ENCODE results near the gene DHRS13.

DHRS13 gene

DNA sequence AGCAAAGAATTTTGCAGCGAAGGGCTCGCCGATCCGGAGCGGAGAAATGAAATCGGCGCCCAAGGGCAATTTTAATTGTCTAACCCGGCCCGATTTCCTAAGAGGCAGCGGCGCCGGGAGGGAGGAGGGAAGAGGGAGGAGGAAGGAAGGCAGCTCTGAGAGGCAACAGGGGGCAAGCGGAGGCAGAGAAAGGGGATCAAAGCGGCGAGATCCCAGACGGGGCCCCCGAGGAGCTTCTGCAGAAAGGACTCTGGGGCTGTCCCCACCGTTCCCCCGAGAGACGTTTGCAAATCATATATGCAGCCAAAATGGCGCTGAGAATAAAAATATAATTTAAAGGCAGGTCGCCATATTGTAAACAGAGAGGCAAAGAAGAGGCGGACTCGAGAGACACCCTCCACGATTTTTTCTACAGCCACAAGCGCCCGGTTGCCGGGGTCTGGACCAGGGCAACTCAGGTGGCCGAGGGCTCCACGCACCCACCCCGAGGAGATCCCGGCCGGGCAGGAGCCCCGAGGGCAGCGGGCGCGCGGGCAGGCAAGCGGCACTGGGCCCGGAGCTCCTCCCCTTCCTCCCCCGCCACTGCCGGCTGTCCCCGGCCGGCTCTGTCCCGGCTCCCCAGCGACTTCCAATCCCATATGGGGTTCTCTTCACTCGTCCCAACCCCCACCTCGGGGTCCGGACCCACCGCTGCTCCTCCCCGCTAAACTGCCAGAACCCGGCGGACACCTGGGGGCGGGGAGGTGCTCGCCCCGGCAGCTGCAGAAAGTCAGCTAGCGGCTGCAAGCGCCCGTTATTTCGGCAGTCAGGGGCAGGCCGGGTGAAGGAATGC is 46.5 kb upstream of the DHRS13 start:
- Histone ChIP-seq H3K9ac (ENCODE audit: insufficient read length, low read depth) (peak overlapping the region; percentile 93), H3K9me3 (ENCODE audit: insufficient read depth, low read length) (no peaks in the 10 kb centered on the region), H3K36me3 (ENCODE audit: insufficient read depth, insufficient read length, low read length) (peaks cover 12% of the 10 kb centered on the region), H3K4me1 (ENCODE audit: insufficient read depth, insufficient read length) (no peaks in the 10 kb centered on the region), H3K4me3 (ENCODE audit: insufficient read length, low read depth) (peak overlapping the region; percentile 84), H3K27me3 (ENCODE audit: insufficient read depth, insufficient read length) (no peaks in the 10 kb centered on the region)
- DNase-seq (ENCODE audit: low read depth, low spot score), result no peak
- peak; percentile 26 for TF ChIP-seq YY1 (IDR thresholded peaks at IDR 0.05; ENCODE audit: insufficient read depth, insufficient read length)
- no peak for TF ChIP-seq ZNF274 (IDR thresholded peaks at IDR 0.05; ENCODE audit: low read depth, low read length)
- TF ChIP-seq SUZ12 (IDR thresholded peaks at IDR 0.05; ENCODE audit: extremely low read depth, insufficient read depth, insufficient read length), result no peak

- H3K9ac ChIP-seq (ENCODE audit: insufficient read length, low read depth), result peak overlapping the region; percentile 93
- no peaks in the 10 kb centered on the region for H3K9me3 ChIP-seq (ENCODE audit: insufficient read depth, low read length)
- peak overlapping the region; percentile 84 for H3K4me3 ChIP-seq (ENCODE audit: insufficient read length, low read depth)
- TF ChIP-seq ZNF274 (IDR thresholded peaks at IDR 0.05; ENCODE audit: low read depth, low read length) (no peak), SUZ12 (IDR thresholded peaks at IDR 0.05; ENCODE audit: extremely low read depth, insufficient read depth, insufficient read length) (no peak), YY1 (IDR thresholded peaks at IDR 0.05; ENCODE audit: insufficient read depth, insufficient read length) (no peak)
- H3K27me3 ChIP-seq (ENCODE audit: insufficient read depth, insufficient read length), result no peaks in the 10 kb centered on the region
- no peaks in the 10 kb centered on the region for H3K4me1 ChIP-seq (ENCODE audit: insufficient read depth, insufficient read length)
- DNase-seq (ENCODE audit: low read depth, low spot score), result no peak
- H3K36me3 ChIP-seq (ENCODE audit: insufficient read depth, insufficient read length, low read length), result peaks cover 17% of the 10 kb centered on the region
These were observed 46.0 kb upstream of the DHRS13 start for GRCh38 chr17:28948873-28949184.

DNA sequence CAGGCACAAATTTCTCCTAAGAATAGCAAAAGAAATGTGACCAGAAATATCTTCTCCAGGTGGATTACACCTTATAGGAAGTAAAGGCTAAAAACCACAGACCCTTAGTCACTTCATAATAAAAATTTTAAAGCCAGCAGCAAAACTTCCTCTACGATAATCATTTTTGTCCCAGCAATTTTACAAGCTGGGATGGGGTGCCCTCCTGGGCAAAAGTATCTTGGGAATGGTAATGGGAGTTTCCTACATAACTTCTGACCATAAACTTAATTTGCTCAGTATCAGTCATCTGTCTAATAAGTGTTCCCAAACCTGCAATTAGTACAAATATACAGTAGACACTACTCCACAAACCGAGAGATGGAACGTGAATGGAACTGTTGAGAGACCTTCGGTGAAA is 45.5 kb upstream of the DHRS13 start:
- H3K4me1 ChIP-seq (ENCODE audit: insufficient read depth, insufficient read length), result no peaks in the 10 kb centered on the region
- H3K9me3 ChIP-seq (ENCODE audit: insufficient read depth, low read length), result no peaks in the 10 kb centered on the region
- peaks cover 19% of the 10 kb centered on the region for H3K36me3 ChIP-seq (ENCODE audit: insufficient read depth, insufficient read length, low read length)
- TF ChIP-seq SUZ12 (IDR thresholded peaks at IDR 0.05; ENCODE audit: extremely low read depth, insufficient read depth, insufficient read length), result no peak
- no peak for TF ChIP-seq YY1 (IDR thresholded peaks at IDR 0.05; ENCODE audit: insufficient read depth, insufficient read length)
- no peak for TF ChIP-seq ZNF274 (IDR thresholded peaks at IDR 0.05; ENCODE audit: low read depth, low read length)
- H3K9ac ChIP-seq (ENCODE audit: insufficient read length, low read depth), result peak overlapping the region; percentile 93
- DNase-seq (ENCODE audit: low read depth, low spot score), result no peak
- peak overlapping the region; percentile 84 for H3K4me3 ChIP-seq (ENCODE audit: insufficient read length, low read depth)
- no peaks in the 10 kb centered on the region for H3K27me3 ChIP-seq (ENCODE audit: insufficient read depth, insufficient read length)

- no peak for DNase-seq (ENCODE audit: low read depth, low spot score)
- Histone ChIP-seq H3K27me3 (ENCODE audit: insufficient read depth, insufficient read length) (no peaks in the 10 kb centered on the region), H3K9ac (ENCODE audit: insufficient read length, low read depth) (no peak overlapping the region), H3K4me3 (ENCODE audit: insufficient read length, low read depth) (no peak overlapping the region), H3K9me3 (ENCODE audit: insufficient read depth, low read length) (no peaks in the 10 kb centered on the region), H3K36me3 (ENCODE audit: insufficient read depth, insufficient read length, low read length) (peaks cover 23% of the 10 kb centered on the region), H3K4me1 (ENCODE audit: insufficient read depth, insufficient read length) (no peaks in the 10 kb centered on the region)
- TF ChIP-seq ZNF274 (IDR thresholded peaks at IDR 0.05; ENCODE audit: low read depth, low read length), result no peak
- no peak for TF ChIP-seq YY1 (IDR thresholded peaks at IDR 0.05; ENCODE audit: insufficient read depth, insufficient read length)
- TF ChIP-seq SUZ12 (IDR thresholded peaks at IDR 0.05; ENCODE audit: extremely low read depth, insufficient read depth, insufficient read length), result no peak
These were observed 44.8 kb upstream of the DHRS13 start for GRCh38 chr17:28947639-28948038.

DNA sequence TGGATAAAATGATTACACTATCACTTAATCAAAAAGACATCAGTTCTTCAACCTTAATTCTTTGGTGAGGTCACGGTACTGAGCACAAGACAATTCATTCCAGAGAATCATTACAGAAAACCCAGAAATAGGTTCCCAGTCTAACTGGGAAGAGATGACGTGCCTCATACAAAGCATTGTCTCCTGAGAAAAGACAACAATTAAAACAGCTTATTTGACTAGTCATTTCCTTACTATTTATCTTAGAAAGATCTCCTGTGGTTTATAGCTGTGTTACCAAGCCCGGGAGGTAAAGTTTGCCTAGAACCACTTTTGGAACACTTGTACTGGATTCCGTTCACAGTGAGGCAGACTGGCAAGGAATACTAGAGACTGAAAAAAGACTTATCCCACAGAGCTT is 43.4 kb upstream of the DHRS13 start:
- H3K9me3 ChIP-seq (ENCODE audit: insufficient read depth, low read length), result no peaks in the 10 kb centered on the region
- no peaks in the 10 kb centered on the region for H3K4me1 ChIP-seq (ENCODE audit: insufficient read depth, insufficient read length)
- H3K4me3 ChIP-seq (ENCODE audit: insufficient read length, low read depth), result no peak overlapping the region
- no peak overlapping the region for H3K9ac ChIP-seq (ENCODE audit: insufficient read length, low read depth)
- H3K27me3 ChIP-seq (ENCODE audit: insufficient read depth, insufficient read length), result no peaks in the 10 kb centered on the region
- no peak for DNase-seq (ENCODE audit: low read depth, low spot score)
- H3K36me3 ChIP-seq (ENCODE audit: insufficient read depth, insufficient read length, low read length), result peaks cover 27% of the 10 kb centered on the region
- TF ChIP-seq ZNF274 (IDR thresholded peaks at IDR 0.05; ENCODE audit: low read depth, low read length), result no peak
- no peak for TF ChIP-seq SUZ12 (IDR thresholded peaks at IDR 0.05; ENCODE audit: extremely low read depth, insufficient read depth, insufficient read length)
- no peak for TF ChIP-seq YY1 (IDR thresholded peaks at IDR 0.05; ENCODE audit: insufficient read depth, insufficient read length)

DNA sequence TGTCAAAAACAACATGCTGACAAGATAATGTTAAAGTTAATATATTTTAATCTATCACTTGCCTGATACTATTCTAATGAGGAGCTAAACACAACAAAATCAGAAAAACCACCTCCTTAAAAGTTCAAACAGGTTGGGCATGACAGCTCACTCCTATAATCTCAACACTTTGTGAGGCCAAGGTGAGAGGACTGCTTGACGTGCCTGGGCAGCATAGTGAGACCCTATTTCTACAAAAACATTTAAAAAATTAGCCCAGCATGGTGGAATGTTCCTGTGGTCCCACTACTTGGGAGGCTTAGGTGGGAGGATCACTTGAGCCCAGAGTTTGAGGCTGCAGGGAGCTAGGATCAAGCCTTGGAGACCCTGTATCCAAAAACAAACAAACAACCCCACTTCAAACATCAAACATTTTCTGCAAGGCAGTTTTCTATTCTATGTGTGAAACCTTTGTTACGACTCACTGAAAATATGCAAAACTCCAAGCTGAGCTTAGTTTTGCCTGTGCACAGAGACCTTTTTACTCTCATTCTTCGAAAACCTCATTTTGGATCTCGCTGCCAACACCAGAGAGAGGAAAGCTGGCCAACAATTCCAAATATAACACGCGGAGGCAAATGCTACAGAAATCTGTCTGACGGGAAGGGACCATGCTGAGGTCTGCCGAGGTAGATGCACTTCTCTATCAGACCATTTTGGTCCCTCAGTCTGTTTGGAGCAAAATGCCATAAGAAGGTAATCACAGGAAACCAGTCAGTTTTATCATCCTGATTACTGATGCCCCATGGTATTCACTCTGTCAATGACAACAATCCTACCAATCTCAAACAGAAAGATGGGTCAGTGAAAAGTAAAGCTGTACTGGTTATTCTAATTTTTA is 42.2 kb upstream of the DHRS13 start:
- no peak for DNase-seq (ENCODE audit: low read depth, low spot score)
- Histone ChIP-seq H3K36me3 (ENCODE audit: insufficient read depth, insufficient read length, low read length) (peaks cover 36% of the 10 kb centered on the region), H3K4me3 (ENCODE audit: insufficient read length, low read depth) (no peak overlapping the region), H3K9me3 (ENCODE audit: insufficient read depth, low read length) (no peaks in the 10 kb centered on the region), H3K4me1 (ENCODE audit: insufficient read depth, insufficient read length) (no peaks in the 10 kb centered on the region), H3K27me3 (ENCODE audit: insufficient read depth, insufficient read length) (no peaks in the 10 kb centered on the region), H3K9ac (ENCODE audit: insufficient read length, low read depth) (no peak overlapping the region)
- TF ChIP-seq SUZ12 (IDR thresholded peaks at IDR 0.05; ENCODE audit: extremely low read depth, insufficient read depth, insufficient read length) (no peak), YY1 (IDR thresholded peaks at IDR 0.05; ENCODE audit: insufficient read depth, insufficient read length) (no peak), ZNF274 (IDR thresholded peaks at IDR 0.05; ENCODE audit: low read depth, low read length) (no peak)

DNA sequence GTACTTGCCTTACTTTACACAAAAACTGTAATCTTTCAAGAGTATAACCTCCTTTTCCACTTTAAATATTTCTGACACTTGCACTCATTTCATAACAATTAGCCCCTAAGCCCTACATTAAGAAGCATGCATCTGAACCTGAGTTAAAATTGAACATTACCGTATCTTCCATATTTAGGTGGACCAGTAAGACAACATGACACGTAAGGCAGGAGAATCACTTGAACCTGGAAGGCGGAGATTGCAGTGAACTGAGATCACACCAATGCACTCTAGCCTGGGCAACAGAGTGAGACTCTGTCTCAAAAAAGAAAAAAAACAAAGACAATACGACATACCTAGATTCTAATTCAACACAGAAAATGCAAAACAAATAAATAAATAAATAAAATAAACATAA is 41.5 kb upstream of the DHRS13 start:
- DNase-seq (ENCODE audit: low read depth, low spot score), result no peak
- Histone ChIP-seq H3K36me3 (ENCODE audit: insufficient read depth, insufficient read length, low read length) (peaks cover 36% of the 10 kb centered on the region), H3K9ac (ENCODE audit: insufficient read length, low read depth) (no peak overlapping the region), H3K27me3 (ENCODE audit: insufficient read depth, insufficient read length) (no peaks in the 10 kb centered on the region), H3K9me3 (ENCODE audit: insufficient read depth, low read length) (no peaks in the 10 kb centered on the region), H3K4me3 (ENCODE audit: insufficient read length, low read depth) (no peak overlapping the region), H3K4me1 (ENCODE audit: insufficient read depth, insufficient read length) (no peaks in the 10 kb centered on the region)
- TF ChIP-seq SUZ12 (IDR thresholded peaks at IDR 0.05; ENCODE audit: extremely low read depth, insufficient read depth, insufficient read length) (no peak), ZNF274 (IDR thresholded peaks at IDR 0.05; ENCODE audit: low read depth, low read length) (no peak), YY1 (IDR thresholded peaks at IDR 0.05; ENCODE audit: insufficient read depth, insufficient read length) (no peak)

Data from NT2/D1 (cell line).